ENCODE results near the gene MTREX.

The MTREX gene

DNA sequence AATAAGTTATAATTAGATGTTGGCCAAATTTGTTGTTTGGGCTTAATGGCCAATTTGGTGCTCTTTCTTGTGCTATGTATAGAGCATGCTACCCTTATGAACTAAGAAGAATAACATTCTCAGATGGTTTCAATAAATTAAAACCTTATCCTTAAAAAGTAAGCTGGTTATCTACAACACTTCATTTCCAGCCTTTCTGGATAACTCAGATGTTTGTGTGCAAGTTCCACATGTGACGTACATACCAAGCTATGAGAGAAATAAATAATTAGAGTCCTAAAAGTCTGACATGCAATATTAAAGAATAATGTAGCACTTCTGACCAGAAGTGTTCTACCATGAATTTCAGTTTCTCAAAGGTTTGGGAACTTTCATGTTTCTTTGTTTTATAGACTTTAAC lies 11.7 kb downstream of the MTREX start:
- TF ChIP-seq TEAD4 (IDR thresholded peaks at IDR 0.05), result no peak
- no peak for TF ChIP-seq NFIC (IDR thresholded peaks at IDR 0.05)
- no peak for TF ChIP-seq CREB1 (IDR thresholded peaks at IDR 0.05; ENCODE audit: low read depth)
- TF ChIP-seq ZBTB7A (IDR thresholded peaks at IDR 0.05; ENCODE audit: low read depth), result no peak

DNA sequence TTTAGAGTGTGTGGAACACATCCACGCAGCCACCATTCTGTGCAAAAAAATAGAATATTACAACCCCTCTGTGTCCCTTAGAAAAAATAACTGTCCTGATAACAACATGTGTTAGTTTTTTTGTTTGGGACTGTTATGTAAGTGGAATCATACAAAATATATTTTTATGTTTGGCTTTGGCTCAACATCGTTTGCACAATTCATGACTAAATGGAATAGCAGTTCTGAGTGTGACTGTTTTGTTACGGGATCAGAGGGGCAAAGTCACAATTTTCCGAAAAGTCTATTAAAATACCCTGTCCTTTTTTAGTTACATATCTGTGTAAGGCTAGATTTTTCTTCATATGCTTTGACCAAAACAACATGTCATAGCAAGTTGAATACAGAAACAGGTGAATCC lies 12.8 kb downstream of the MTREX start:
- TF ChIP-seq, protein P1, sequence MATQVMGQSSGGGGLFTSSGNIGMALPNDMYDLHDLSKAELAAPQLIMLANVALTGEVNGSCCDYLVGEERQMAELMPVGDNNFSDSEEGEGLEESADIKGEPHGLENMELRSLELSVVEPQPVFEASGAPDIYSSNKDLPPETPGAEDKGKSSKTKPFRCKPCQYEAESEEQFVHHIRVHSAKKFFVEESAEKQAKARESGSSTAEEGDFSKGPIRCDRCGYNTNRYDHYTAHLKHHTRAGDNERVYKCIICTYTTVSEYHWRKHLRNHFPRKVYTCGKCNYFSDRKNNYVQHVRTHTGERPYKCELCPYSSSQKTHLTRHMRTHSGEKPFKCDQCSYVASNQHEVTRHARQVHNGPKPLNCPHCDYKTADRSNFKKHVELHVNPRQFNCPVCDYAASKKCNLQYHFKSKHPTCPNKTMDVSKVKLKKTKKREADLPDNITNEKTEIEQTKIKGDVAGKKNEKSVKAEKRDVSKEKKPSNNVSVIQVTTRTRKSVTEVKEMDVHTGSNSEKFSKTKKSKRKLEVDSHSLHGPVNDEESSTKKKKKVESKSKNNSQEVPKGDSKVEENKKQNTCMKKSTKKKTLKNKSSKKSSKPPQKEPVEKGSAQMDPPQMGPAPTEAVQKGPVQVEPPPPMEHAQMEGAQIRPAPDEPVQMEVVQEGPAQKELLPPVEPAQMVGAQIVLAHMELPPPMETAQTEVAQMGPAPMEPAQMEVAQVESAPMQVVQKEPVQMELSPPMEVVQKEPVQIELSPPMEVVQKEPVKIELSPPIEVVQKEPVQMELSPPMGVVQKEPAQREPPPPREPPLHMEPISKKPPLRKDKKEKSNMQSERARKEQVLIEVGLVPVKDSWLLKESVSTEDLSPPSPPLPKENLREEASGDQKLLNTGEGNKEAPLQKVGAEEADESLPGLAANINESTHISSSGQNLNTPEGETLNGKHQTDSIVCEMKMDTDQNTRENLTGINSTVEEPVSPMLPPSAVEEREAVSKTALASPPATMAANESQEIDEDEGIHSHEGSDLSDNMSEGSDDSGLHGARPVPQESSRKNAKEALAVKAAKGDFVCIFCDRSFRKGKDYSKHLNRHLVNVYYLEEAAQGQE (IDR thresholded peaks at IDR 0.05; ENCODE audit: low read depth), result no peak
- TF ChIP-seq RAD21 (IDR thresholded peaks at IDR 0.05; ENCODE audit: low read depth) (no peak), YY1 (IDR thresholded peaks at IDR 0.05; ENCODE audit: low read depth) (no peak), CREB1 (IDR thresholded peaks at IDR 0.05; ENCODE audit: low read depth) (no peak), EP300 (IDR thresholded peaks at IDR 0.05; ENCODE audit: borderline replicate concordance) (no peak), FOXM1 (IDR thresholded peaks at IDR 0.05; ENCODE audit: borderline replicate concordance, low read depth) (no peak), CEBPB (IDR thresholded peaks at IDR 0.05) (no peak), TCF12 (IDR thresholded peaks at IDR 0.05; ENCODE audit: low read depth) (no peak), NFIC (IDR thresholded peaks at IDR 0.05) (no peak), ZBTB7A (IDR thresholded peaks at IDR 0.05; ENCODE audit: low read depth) (no peak), EGR1 (IDR thresholded peaks at IDR 0.05) (no peak), TAF1 (IDR thresholded peaks at IDR 0.05; ENCODE audit: low read depth) (no peak)
- TF ChIP-seq, protein P2, sequence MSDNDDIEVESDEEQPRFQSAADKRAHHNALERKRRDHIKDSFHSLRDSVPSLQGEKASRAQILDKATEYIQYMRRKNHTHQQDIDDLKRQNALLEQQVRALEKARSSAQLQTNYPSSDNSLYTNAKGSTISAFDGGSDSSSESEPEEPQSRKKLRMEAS (IDR thresholded peaks at IDR 0.05), result no peak
- TF ChIP-seq, protein P3, sequence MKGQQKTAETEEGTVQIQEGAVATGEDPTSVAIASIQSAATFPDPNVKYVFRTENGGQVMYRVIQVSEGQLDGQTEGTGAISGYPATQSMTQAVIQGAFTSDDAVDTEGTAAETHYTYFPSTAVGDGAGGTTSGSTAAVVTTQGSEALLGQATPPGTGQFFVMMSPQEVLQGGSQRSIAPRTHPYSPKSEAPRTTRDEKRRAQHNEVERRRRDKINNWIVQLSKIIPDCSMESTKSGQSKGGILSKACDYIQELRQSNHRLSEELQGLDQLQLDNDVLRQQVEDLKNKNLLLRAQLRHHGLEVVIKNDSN (IDR thresholded peaks at IDR 0.05), result no peak

DNA sequence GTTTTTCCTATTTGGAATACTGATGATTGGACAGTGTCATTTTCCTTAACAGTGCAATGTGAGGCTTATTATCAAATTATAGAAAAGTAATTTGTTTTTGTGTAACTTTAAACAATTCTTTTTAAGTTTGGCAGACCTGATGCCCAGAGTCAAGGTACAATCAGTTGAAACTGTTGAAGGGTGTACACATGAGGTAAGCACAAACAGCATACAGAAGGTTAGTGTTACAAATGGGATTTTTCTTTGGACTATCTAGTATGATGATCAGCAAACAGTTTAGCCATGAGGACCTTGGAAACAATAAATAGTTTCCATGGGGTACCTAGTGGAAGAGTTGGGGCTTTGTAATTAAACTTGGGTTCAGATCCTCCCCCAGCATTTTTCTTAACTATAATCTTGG lies 16.2 kb downstream of the MTREX start:
- TF ChIP-seq, protein P2 (IDR thresholded peaks at IDR 0.05), result no peak
- TF ChIP-seq RAD21 (IDR thresholded peaks at IDR 0.05; ENCODE audit: low read depth) (no peak), ZBTB7A (IDR thresholded peaks at IDR 0.05; ENCODE audit: low read depth) (no peak)

DNA sequence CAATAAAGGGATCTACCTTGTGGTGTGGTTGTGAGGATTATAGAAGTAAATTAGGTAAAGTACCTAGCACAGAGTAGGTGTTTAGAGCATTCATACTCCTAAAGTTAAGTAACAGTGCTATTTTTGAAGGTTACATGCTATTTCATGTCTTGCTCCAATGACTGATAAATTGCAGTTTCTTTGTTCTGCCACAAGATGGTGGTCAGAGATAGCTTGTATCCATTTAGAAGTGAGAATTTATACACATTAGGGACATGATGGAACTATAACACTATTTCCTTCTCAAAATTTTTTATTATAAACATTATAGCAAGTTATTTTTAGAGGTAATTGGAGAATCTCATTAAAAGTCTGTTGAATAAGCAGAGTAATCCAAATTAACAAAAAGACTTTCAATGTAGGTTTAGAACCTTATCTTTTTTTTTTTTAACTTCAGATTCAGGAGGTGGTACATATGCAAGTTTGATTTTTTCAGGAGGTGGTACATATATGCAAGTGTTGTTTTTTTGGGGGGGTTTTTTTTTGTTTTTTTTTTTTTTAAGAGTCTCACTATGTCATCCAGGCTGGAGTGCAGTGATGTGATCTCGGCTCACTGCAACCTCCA lies 17.1 kb downstream of the MTREX start:
- TF ChIP-seq RAD21 (IDR thresholded peaks at IDR 0.05; ENCODE audit: low read depth), result peak; percentile 44
- no peak for TF ChIP-seq EGR1 (IDR thresholded peaks at IDR 0.05)

DNA sequence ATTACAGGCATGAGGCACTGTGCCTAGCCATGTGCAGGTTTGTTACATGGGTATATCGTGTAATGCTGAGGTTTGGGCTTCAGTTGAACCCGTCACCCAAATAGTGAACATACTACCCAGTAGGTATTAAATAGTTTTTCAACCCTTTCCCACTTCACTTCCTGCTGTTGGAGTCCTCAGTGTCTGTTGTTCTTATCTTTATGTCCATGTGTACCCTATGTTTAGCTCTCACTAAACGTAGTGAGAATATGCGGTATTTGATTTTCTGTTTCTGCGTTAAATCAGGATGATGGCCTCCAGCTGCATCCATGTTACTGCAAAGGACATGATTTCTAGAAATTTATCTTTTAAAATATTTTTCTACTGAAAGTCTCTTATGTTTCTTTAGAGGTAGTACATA lies 17.8 kb downstream of the MTREX start:
- TF ChIP-seq RAD21 (IDR thresholded peaks at IDR 0.05; ENCODE audit: low read depth) (no peak), TEAD4 (IDR thresholded peaks at IDR 0.05) (no peak), YY1 (IDR thresholded peaks at IDR 0.05; ENCODE audit: low read depth) (no peak), CREB1 (IDR thresholded peaks at IDR 0.05; ENCODE audit: low read depth) (no peak), NFIC (IDR thresholded peaks at IDR 0.05) (no peak), ZBTB7A (IDR thresholded peaks at IDR 0.05; ENCODE audit: low read depth) (no peak), CEBPB (IDR thresholded peaks at IDR 0.05) (no peak), FOXM1 (IDR thresholded peaks at IDR 0.05; ENCODE audit: borderline replicate concordance, low read depth) (no peak), TCF12 (IDR thresholded peaks at IDR 0.05; ENCODE audit: low read depth) (no peak), EGR1 (IDR thresholded peaks at IDR 0.05) (no peak)
- TF ChIP-seq, protein P1 (IDR thresholded peaks at IDR 0.05; ENCODE audit: low read depth), result no peak
- TF ChIP-seq, protein P2 (IDR thresholded peaks at IDR 0.05), result no peak

DNA sequence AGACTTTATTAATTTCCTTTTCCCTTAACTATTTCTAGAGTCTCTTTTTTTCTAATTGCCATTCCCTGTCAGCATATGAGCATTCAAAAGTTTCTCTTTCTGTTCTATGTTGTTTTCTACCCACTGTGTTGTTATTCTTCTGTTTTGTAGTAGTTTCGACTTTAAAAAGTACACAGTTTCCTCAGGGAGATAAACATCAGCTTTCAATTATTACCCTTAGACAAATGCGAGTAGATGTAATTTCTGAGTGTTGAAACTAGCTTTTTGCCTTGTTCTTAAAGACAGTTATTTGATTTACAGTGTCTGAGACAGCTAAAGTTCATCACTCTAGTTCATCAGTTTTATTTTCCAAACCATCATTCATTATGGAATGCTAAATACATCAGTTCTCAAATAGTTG lies 19.5 kb downstream of the MTREX start:
- TF ChIP-seq EGR1 (IDR thresholded peaks at IDR 0.05) (no peak), CREB1 (IDR thresholded peaks at IDR 0.05; ENCODE audit: low read depth) (no peak), YY1 (IDR thresholded peaks at IDR 0.05; ENCODE audit: low read depth) (no peak), NFIC (IDR thresholded peaks at IDR 0.05) (no peak), ZBTB7A (IDR thresholded peaks at IDR 0.05; ENCODE audit: low read depth) (no peak), CEBPB (IDR thresholded peaks at IDR 0.05) (no peak), TAF1 (IDR thresholded peaks at IDR 0.05; ENCODE audit: low read depth) (no peak), RAD21 (IDR thresholded peaks at IDR 0.05; ENCODE audit: low read depth) (no peak), FOXM1 (IDR thresholded peaks at IDR 0.05; ENCODE audit: borderline replicate concordance, low read depth) (no peak), TCF12 (IDR thresholded peaks at IDR 0.05; ENCODE audit: low read depth) (no peak), EP300 (IDR thresholded peaks at IDR 0.05; ENCODE audit: borderline replicate concordance) (no peak), TEAD4 (IDR thresholded peaks at IDR 0.05) (no peak)
- TF ChIP-seq, protein P2 (IDR thresholded peaks at IDR 0.05), result no peak
- TF ChIP-seq, protein P3 (IDR thresholded peaks at IDR 0.05), result no peak
- TF ChIP-seq, protein P1 (IDR thresholded peaks at IDR 0.05; ENCODE audit: low read depth), result no peak
